Esophagus squamous epithelium (tissue), 5 donors: ENCODE data around the gene ASB14. TPM values are rescaled to one million over a fixed set of nuclear protein-coding genes. Genes with fewer than 3 reads are reported as not detected.

Experiments
- DNase-seq: peaks from one replicate; lab custom pipeline; 2025; lab: John Stamatoyannopoulos, UW
- H3K27ac ChIP-seq, 4 donors: fragments of 200-600 bp; sonication (generic); one replicate each; pipeline ENCODE4 v1.5.1; 2016 to 2019; ENCODE audit warnings: mild to moderate bottlenecking in 1 of 4
- H3K27me3 ChIP-seq, 4 donors: fragments of 200-600 bp; sonication (generic); 1 replicate in 3 of 4; 2 replicates in 1 of 4; pipeline versions ENCODE4 v1.5.1 to v1.6.0; 2017 to 2021; ENCODE audit warnings: antibody characterized with exemption in 1 of 4
- H3K36me3 ChIP-seq, 3 donors: fragments of 200-600 bp; sonication (generic); one replicate each; pipeline ENCODE4 v1.5.1; 2016 to 2019
- H3K4me1 ChIP-seq, 3 donors: fragments of 200-600 bp; sonication (generic); one replicate each; pipeline ENCODE4 v1.5.1; 2017 to 2019
- H3K4me3 ChIP-seq, 4 donors: fragments of 200-600 bp; sonication (generic); 1 replicate in 3 of 4; 2 replicates in 1 of 4; pipeline ENCODE4 v1.5.1; 2016 to 2019; ENCODE audit warnings: mild to moderate bottlenecking in 2 of 4, moderate library complexity in 1 of 4
- H3K9me3 ChIP-seq, 3 donors: fragments of 200-600 bp; sonication (generic); one replicate each; pipeline ENCODE4 v1.5.1; 2016 to 2019
- CTCF ChIP-seq, 6 experiments: fragments of 450-650 bp in 4 of 6; fragments of 200-600 bp in 2 of 6; sonication (generic) in 2 of 6; IDR thresholded peaks; one replicate each; pipeline ENCODE4 v1.5.1; 2016 to 2019; ENCODE audit warnings: antibody characterized with exemption in 6 of 6, mild to moderate bottlenecking in 4 of 6, moderate library complexity in 4 of 6
- POLR2A ChIP-seq, 4 donors: fragments of 450-650 bp; IDR thresholded peaks; one replicate each; pipeline ENCODE4 v1.6.1; 2017; ENCODE audit warnings: antibody characterized with exemption in 4 of 4, mild to moderate bottlenecking in 4 of 4, moderate library complexity in 3 of 4
- WGBS, 2 donors: methylation state at CpG; one replicate each; pipeline ENCODE4 v1.1.5; 2018; 5-methylcytosine and 5-hydroxymethylcytosine counted together
- intact Hi-C: fragments of 100-400 bp; cut with DNase I; formaldehyde crosslinking; loops from one replicate; pipeline ENCODE4 v1.15.0; 2022
- total RNA-seq, 4 donors: library from RNA; depleted of rRNA; stranded (reverse); fragments of >200 nt; gene quantifications; one replicate each; pipeline ENCODE4 v1.1.0, GENCODE V29; 2016
- donor health status: DM: yes; HTN: yes; CAD: no.

Gene ASB14
- total RNA-seq, 4 donors from 2014 or later = not detected

- WGBS, 2 donors = 87% methylated on average over 13 of the region's 13 CpGs
- no peak for DNase-seq
- H3K4me1 ChIP-seq = peaks cover 0 to 31% (median 3%) of the 10 kb centered on the region in 3 donors
- no peak for TF ChIP-seq CTCF (IDR thresholded peaks at IDR 0.05)
- TF ChIP-seq POLR2A (IDR thresholded peaks at IDR 0.05) = no peak
- no peaks in the 10 kb centered on the region for H3K9me3 ChIP-seq
- no peak overlapping the region for H3K4me3 ChIP-seq
- H3K36me3 ChIP-seq = peaks cover 0 to 40% (median 0%) of the 10 kb centered on the region in 3 donors
- no peak overlapping the region for H3K27ac ChIP-seq
- intact Hi-C loops = no loop called here
- no peaks in the 10 kb centered on the region for H3K27me3 ChIP-seq
Observed at GRCh38 chr3:57234613-57235575, 57.6 kb downstream of the ASB14 start.

GRCh38 chr3:57233799-57234198 is 58.7 kb downstream of the ASB14 start:
- intact Hi-C loops = no loop called here
- Histone ChIP-seq H3K9me3 (no peaks in the 10 kb centered on the region), H3K4me3 (no peak overlapping the region), H3K27ac (no peak overlapping the region), H3K27me3 (no peaks in the 10 kb centered on the region), H3K4me1 (peaks cover 4 to 42% (median 14%) of the 10 kb centered on the region in 3 donors), H3K36me3 (peaks cover 0 to 29% (median 0%) of the 10 kb centered on the region in 3 donors)
- no peak for TF ChIP-seq CTCF (IDR thresholded peaks at IDR 0.05)
- TF ChIP-seq POLR2A (IDR thresholded peaks at IDR 0.05) = no peak
- no peak for DNase-seq
- 90 to 98% methylated on average over 2 of the region's 2 CpGs for WGBS, 2 donors

GRCh38 chr3:57230006-57230405 is 62.5 kb downstream of the ASB14 start:
- intact Hi-C loops = no loop called here
- 23 to 62% methylated on average over 2 of the region's 2 CpGs for WGBS, 2 donors
- TF ChIP-seq POLR2A (IDR thresholded peaks at IDR 0.05) (no peak), CTCF (IDR thresholded peaks at IDR 0.05) (no peak)

GRCh38 chr3:57227930-57228751 is 64.3 kb downstream of the ASB14 start:
- no peak for TF ChIP-seq CTCF (IDR thresholded peaks at IDR 0.05)
- peak in 1 of 4 donors; percentile 42 for TF ChIP-seq POLR2A (IDR thresholded peaks at IDR 0.05)
- no peaks in the 10 kb centered on the region for H3K9me3 ChIP-seq
- 0 to 1% methylated on average over 4 to 37 of the region's 70 CpGs for WGBS, 2 donors
- H3K27me3 ChIP-seq = no peaks in the 10 kb centered on the region
- peaks cover 10 to 44% (median 17%) of the 10 kb centered on the region in 3 donors for H3K4me1 ChIP-seq
- DNase-seq = no peak
- intact Hi-C loops = no loop called here
- H3K36me3 ChIP-seq = no peaks in the 10 kb centered on the region
- peak overlapping the region; percentile 77 to 96 (median 82) for H3K4me3 ChIP-seq
- peak overlapping the region; percentile 88 to 97 (median 95) for H3K27ac ChIP-seq

More at GRCh38 chr3:57230006-57230405, 62.5 kb downstream of the ASB14 start:
- no peaks in the 10 kb centered on the region for H3K27me3 ChIP-seq
- H3K4me3 ChIP-seq = no peak overlapping the region
- H3K36me3 ChIP-seq = no peaks in the 10 kb centered on the region
- H3K9me3 ChIP-seq = no peaks in the 10 kb centered on the region
- H3K4me1 ChIP-seq = peaks cover 10 to 52% (median 17%) of the 10 kb centered on the region in 3 donors
- DNase-seq = no peak
- H3K27ac ChIP-seq = no peak overlapping the region
